CD14-positive monocyte (primary cell): Measurements from ENCODE around the gene QDPR. TPM values are rescaled to one million over a fixed set of nuclear protein-coding genes. Genes with fewer than 3 reads are reported as not detected.

Experiments
- DNase-seq, 3 donors: peaks; one replicate each; pipeline ENCODE4 v3.0.0-alpha.2; 2011 to 2022
- H2AFZ ChIP-seq: 2 replicates; pipeline ENCODE4 v1.6.0; 2012; ENCODE audit warnings: mild to moderate bottlenecking, low read depth, low read length, inconsistent platforms; ENCODE audit not compliant: insufficient read depth, poor library complexity, severe bottlenecking
- H3K27ac ChIP-seq, 2 donors: 1 replicate in 1 of 2; 2 replicates in 1 of 2; pipeline ENCODE4 v1.5.1; 2012 to 2013; ENCODE audit warnings: low read length in 2 of 2, control low read depth in 1 of 2, inconsistent platforms in 1 of 2, low read depth in 1 of 2, mild to moderate bottlenecking in 1 of 2
- H3K27me3 ChIP-seq, 2 donors: one replicate each; pipeline versions ENCODE4 v1.6.0 to v1.6.1; 2011 to 2013; ENCODE audit warnings: low read length in 2 of 2; ENCODE audit not compliant: control insufficient read depth in 2 of 2, insufficient read depth in 2 of 2
- H3K36me3 ChIP-seq, 2 donors: replicated peaks in 1 of 2; 1 replicate in 1 of 2; 2 replicates in 1 of 2; pipeline versions ENCODE4 v1.5.1 to v1.6.1; 2012 to 2013; ENCODE audit warnings: low read length in 2 of 2, control low read depth in 1 of 2, inconsistent platforms in 1 of 2, mild to moderate bottlenecking in 1 of 2; ENCODE audit not compliant: insufficient read depth in 2 of 2, control insufficient read depth in 1 of 2
- H3K4me1 ChIP-seq, 2 donors: 1 replicate in 1 of 2; 2 replicates in 1 of 2; pipeline versions ENCODE4 v1.5.1 to v1.6.1; 2012 to 2013; ENCODE audit warnings: low read length in 2 of 2, control low read depth in 1 of 2, inconsistent platforms in 1 of 2, mild to moderate bottlenecking in 1 of 2, moderate library complexity in 1 of 2; ENCODE audit not compliant: insufficient read depth in 2 of 2, control insufficient read depth in 1 of 2
- H3K4me2 ChIP-seq: replicated peaks from 2 replicates; pipeline ENCODE3; 2012; ENCODE audit warnings: low read length, moderate library complexity, mild to moderate bottlenecking; ENCODE audit not compliant: poor library complexity, severe bottlenecking; ENCODE audit errors: extremely low read depth
- H3K4me3 ChIP-seq, 3 experiments: fragments of 200-600 bp in 1 of 3; sonication (generic) in 1 of 3; replicated peaks in 1 of 3; 1 replicate in 2 of 3; 2 replicates in 1 of 3; pipeline ENCODE4 v1.5.1; 2011 to 2013; ENCODE audit warnings: low read length in 3 of 3, mild to moderate bottlenecking in 3 of 3, control low read depth in 2 of 3, low read depth in 2 of 3, inconsistent platforms in 1 of 3, moderate library complexity in 1 of 3
- H3K79me2 ChIP-seq: 2 replicates; pipeline ENCODE4 v1.6.0; 2012; ENCODE audit warnings: mild to moderate bottlenecking, control low read depth, inconsistent platforms, low read length, moderate library complexity; ENCODE audit not compliant: insufficient read depth
- H3K9ac ChIP-seq: 2 replicates; pipeline ENCODE4 v1.6.0; 2017; ENCODE audit warnings: low read length, mild to moderate bottlenecking; ENCODE audit not compliant: insufficient read depth, poor library complexity, severe bottlenecking
- H3K9me3 ChIP-seq, 2 donors: replicated peaks in 1 of 2; 1 replicate in 1 of 2; 2 replicates in 1 of 2; pipeline versions ENCODE4 v1.5.1 to v1.6.1; 2012 to 2013; ENCODE audit warnings: low read length in 2 of 2, control low read depth in 1 of 2; ENCODE audit not compliant: control insufficient read depth in 1 of 2, insufficient read depth in 1 of 2
- H4K20me1 ChIP-seq: 2 replicates; pipeline ENCODE4 v1.6.0; 2012; ENCODE audit warnings: mild to moderate bottlenecking, low read length, control low read depth, moderate library complexity; ENCODE audit not compliant: insufficient read depth
- H3K27ac Mint-ChIP-seq, 7 donors: one replicate each; pipeline ENCODE4 v1.8.0; 2020; ENCODE audit warnings: mild to moderate bottlenecking in 7 of 7, mixed read lengths in 7 of 7, moderate library complexity in 6 of 7, inconsistent platforms in 2 of 7
- H3K27me3 Mint-ChIP-seq, 3 donors: one replicate each; pipeline ENCODE4 v1.8.0; 2021 to 2022; ENCODE audit warnings: low read depth in 3 of 3, mild to moderate bottlenecking in 3 of 3, mixed read lengths in 3 of 3, moderate library complexity in 3 of 3, inconsistent platforms in 1 of 3
- H3K36me3 Mint-ChIP-seq, 2 donors: one replicate each; pipeline ENCODE4 v1.8.0; 2020; ENCODE audit warnings: mixed read lengths in 2 of 2, inconsistent platforms in 1 of 2, mild to moderate bottlenecking in 1 of 2
- H3K4me1 Mint-ChIP-seq: one replicate; pipeline ENCODE4 v1.8.0; 2020; ENCODE audit warnings: mild to moderate bottlenecking, mixed read lengths
- H3K4me3 Mint-ChIP-seq, 2 donors: one replicate each; pipeline ENCODE4 v1.8.0; 2020; ENCODE audit warnings: mild to moderate bottlenecking in 2 of 2, mixed read lengths in 2 of 2, moderate library complexity in 1 of 2
- H3K9me3 Mint-ChIP-seq, 7 donors: one replicate each; pipeline ENCODE4 v1.8.0; 2020 to 2022; ENCODE audit warnings: mixed read lengths in 7 of 7, mild to moderate bottlenecking in 6 of 7, moderate library complexity in 6 of 7, inconsistent platforms in 2 of 7
- WGBS: methylation state at CpG from one replicate; pipeline ENCODE4 v1.1.5; 2013; ENCODE audit warnings: missing lambda C conversion rate; ENCODE audit not compliant: insufficient coverage; 5-methylcytosine and 5-hydroxymethylcytosine counted together
- intact Hi-C, 2 donors: fragments of 100-400 bp; cut with micrococcal nuclease; formaldehyde crosslinking; loops; one replicate each; pipeline versions ENCODE4 v1.15.0 to v1.15.1; 2023
- polyA plus RNA-seq, 3 donors: library from polyadenylated mRNA; depleted of rRNA in 1 of 3; unstranded in 2 of 3; stranded (reverse) in 1 of 3; fragments of 300-500 nt in 2 of 3; fragments of >200 nt in 1 of 3; fragmentation: Illumina TruSeq in 2 of 3; gene quantifications; 1 replicate in 2 of 3; 2 replicates in 1 of 3; pipeline ENCODE4 v1.2.3, GENCODE V29; 2012 to 2021
- TF ChIP-seq, protein P1 (sequence below): fragments of 200-600 bp; IDR thresholded peaks from one replicate; pipeline ENCODE4 v1.8.0; 2022; ENCODE audit warnings: antibody characterized with exemption, mild to moderate bottlenecking

QDPR gene
- polyA plus RNA-seq, 3 donors: 15.8 to 31.7 (median 27.7) TPM

DNA sequence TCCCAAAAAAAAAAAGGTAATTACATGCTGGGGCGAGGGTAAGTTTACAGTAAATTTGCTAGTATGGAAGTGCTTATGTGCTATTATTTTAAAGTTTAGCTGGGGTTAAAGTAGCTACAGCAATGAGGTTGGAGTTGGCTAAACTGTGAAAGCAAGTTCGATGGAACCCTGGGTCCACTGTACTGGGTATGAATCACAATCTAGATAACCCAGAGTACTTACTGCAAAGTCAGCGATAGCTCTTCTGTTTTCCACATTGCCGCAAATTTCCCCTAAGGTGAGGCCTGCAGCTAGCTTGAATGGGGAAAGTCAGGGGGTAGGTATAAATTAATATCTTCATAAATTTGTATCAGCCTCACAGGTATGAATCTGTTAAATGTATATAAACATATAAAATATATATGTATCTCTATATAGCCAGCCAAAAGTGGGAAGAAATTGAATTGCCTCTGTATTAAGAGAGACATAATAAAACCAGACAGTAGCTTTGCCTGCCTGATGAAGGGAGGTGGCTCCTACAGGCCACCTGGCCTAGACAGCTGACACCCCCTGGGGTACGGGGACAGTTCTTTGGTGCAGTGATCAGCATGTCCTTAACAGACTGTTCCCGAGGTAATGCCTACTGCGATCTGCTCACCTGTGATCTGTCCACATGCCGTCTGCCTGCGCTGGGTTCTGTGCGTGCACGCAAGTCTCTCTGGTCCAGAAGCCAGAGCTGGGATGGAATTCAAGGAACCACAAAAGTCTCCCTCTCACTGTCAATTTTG is 33.7 kb upstream of the QDPR start:
- no peak overlapping the region for H3K27ac Mint-ChIP-seq
- H4K20me1 ChIP-seq: no peaks in the 10 kb centered on the region
- no peaks in the 10 kb centered on the region for H3K79me2 ChIP-seq
- no peak overlapping the region for H3K4me2 ChIP-seq
- H3K36me3 Mint-ChIP-seq: no peaks in the 10 kb centered on the region
- no peaks in the 10 kb centered on the region for H3K36me3 ChIP-seq
- intact Hi-C loops: loop anchor here (5.0 to 10.0 kb wide), 2 partner anchors 1047 to 1049 kb away; no protein-coding TSS in a partner anchor
- H3K27me3 Mint-ChIP-seq: peaks cover 0 to 4% (median 3%) of the 10 kb centered on the region in 3 donors
- H3K4me1 ChIP-seq: no peaks in the 10 kb centered on the region
- no peak overlapping the region for H3K9ac ChIP-seq
- no peak overlapping the region for H3K4me3 Mint-ChIP-seq
- H3K9me3 Mint-ChIP-seq: no peaks in the 10 kb centered on the region
- 89% methylated on average over 5 of the region's 11 CpGs for WGBS
- H3K9me3 ChIP-seq: no peaks in the 10 kb centered on the region
- H3K27me3 ChIP-seq: no peaks in the 10 kb centered on the region
- no peak overlapping the region for H2AFZ ChIP-seq
- no peak for DNase-seq
- peaks cover 9% of the 10 kb centered on the region for H3K4me1 Mint-ChIP-seq
- H3K4me3 ChIP-seq: no peak overlapping the region
- H3K27ac ChIP-seq: no peak overlapping the region
- TF ChIP-seq, protein P1, sequence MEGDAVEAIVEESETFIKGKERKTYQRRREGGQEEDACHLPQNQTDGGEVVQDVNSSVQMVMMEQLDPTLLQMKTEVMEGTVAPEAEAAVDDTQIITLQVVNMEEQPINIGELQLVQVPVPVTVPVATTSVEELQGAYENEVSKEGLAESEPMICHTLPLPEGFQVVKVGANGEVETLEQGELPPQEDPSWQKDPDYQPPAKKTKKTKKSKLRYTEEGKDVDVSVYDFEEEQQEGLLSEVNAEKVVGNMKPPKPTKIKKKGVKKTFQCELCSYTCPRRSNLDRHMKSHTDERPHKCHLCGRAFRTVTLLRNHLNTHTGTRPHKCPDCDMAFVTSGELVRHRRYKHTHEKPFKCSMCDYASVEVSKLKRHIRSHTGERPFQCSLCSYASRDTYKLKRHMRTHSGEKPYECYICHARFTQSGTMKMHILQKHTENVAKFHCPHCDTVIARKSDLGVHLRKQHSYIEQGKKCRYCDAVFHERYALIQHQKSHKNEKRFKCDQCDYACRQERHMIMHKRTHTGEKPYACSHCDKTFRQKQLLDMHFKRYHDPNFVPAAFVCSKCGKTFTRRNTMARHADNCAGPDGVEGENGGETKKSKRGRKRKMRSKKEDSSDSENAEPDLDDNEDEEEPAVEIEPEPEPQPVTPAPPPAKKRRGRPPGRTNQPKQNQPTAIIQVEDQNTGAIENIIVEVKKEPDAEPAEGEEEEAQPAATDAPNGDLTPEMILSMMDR: no peak

DNA sequence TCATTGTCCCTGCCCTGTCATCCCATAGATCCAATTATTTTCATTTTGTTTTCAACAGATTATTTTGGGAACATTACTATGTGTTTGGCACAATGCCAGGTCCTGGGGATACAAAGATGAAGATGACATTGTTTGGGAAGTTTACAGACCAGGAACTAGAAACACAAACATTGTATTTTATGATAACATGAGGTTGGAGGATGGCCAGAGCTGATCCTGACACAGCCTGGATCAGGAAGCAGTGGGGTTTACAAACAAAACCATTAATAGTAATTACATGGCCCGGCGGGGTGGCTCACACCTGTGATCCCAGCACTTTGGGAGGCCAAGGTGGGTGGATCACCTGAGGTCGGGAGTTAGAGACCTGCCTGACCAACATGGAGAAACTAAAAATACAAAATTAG is 32.9 kb upstream of the QDPR start:
- H3K36me3 Mint-ChIP-seq: no peaks in the 10 kb centered on the region
- no peak overlapping the region for H3K9ac ChIP-seq
- WGBS: 67% methylated on average over 3 of the region's 3 CpGs
- H3K4me1 ChIP-seq: no peaks in the 10 kb centered on the region
- peaks cover 9% of the 10 kb centered on the region for H3K4me1 Mint-ChIP-seq
- H3K36me3 ChIP-seq: no peaks in the 10 kb centered on the region
- H3K4me3 Mint-ChIP-seq: no peak overlapping the region
- no peaks in the 10 kb centered on the region for H4K20me1 ChIP-seq
- H3K9me3 ChIP-seq: no peaks in the 10 kb centered on the region
- no peak overlapping the region for H3K27ac ChIP-seq
- H3K4me3 ChIP-seq: no peak overlapping the region
- no peaks in the 10 kb centered on the region for H3K27me3 ChIP-seq
- H3K4me2 ChIP-seq: no peak overlapping the region
- H3K27me3 Mint-ChIP-seq: peaks cover 0 to 3% (median 0%) of the 10 kb centered on the region in 3 donors
- H3K27ac Mint-ChIP-seq: peak overlapping the region in 2 of 7 donors; percentile 26 to 33
- no peaks in the 10 kb centered on the region for H3K9me3 Mint-ChIP-seq
- intact Hi-C loops: loop anchor here (5.0 to 10.0 kb wide), 2 partner anchors 1047 to 1050 kb away; no protein-coding TSS in a partner anchor
- DNase-seq: no peak
- no peak overlapping the region for H2AFZ ChIP-seq
- H3K79me2 ChIP-seq: no peaks in the 10 kb centered on the region
- TF ChIP-seq, protein P1: no peak
